Endometrium (tissue), 2 donors: ENCODE data around the gene GDAP1L1.

ENCODE experiments used
- FAIRE-seq: peaks from 2 replicates; lab custom pipeline; 2012; peaks lifted over from hg19 to GRCh38; lab: Jason Lieb, UNC
- donor health status: control.
- donor health status: control.

Gene GDAP1L1

GRCh38 chr20:44247131-44247571 is at the start of gene GDAP1L1:
GDAP1L1 (plus strand) TSS chr20:44247308; CDS start chr20:44247335, 27 bp downstream.
- no peak for FAIRE-seq

GRCh38 chr20:44198872-44199271 is 48.2 kb upstream of the GDAP1L1 start:
- no peak for FAIRE-seq

GRCh38 chr20:44199877-44200276 is 47.2 kb upstream of the GDAP1L1 start:
- FAIRE-seq, result no peak

DNA sequence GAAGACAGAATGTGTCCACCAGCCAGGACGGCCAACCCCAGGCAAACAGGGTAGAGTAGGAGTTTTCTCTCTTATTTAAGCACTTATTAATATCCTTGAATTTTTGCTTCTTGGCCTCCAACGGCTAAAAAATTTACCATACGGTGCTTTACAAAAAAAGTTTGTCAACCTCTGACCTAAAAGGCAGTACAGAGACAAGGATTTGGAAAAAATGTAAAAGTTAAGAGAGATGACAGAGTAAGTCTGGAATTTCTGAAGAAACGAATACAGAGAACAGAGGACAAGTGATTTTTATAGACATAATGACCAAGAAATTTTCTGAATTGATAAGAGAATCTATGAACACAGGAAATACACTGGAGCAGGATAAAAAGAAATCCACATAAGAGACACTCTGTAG is 46.7 kb upstream of the GDAP1L1 start:
- FAIRE-seq, result no peak

- no peak for FAIRE-seq
Measured at GRCh38 chr20:44200983-44201382, 46.1 kb upstream of the GDAP1L1 start.

DNA sequence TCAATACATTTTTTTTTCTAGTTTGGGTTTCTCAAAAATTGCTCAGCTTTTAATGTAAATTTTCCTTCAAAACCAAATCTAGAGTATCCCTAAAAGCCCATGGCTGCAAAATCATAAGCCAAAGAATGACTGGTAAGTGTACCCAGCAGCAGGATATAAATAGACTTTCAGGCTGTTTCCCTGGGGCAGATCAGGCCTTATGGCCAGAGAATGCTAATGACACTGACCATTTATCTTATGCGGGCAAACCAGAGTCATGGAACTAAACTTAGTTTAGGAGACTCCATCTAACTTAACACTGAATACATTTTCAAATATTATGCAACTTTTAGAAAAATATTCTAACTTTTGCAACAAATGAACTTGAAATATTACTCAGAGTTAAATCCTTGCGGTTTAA is 43.9 kb upstream of the GDAP1L1 start:
- FAIRE-seq, result no peak

DNA sequence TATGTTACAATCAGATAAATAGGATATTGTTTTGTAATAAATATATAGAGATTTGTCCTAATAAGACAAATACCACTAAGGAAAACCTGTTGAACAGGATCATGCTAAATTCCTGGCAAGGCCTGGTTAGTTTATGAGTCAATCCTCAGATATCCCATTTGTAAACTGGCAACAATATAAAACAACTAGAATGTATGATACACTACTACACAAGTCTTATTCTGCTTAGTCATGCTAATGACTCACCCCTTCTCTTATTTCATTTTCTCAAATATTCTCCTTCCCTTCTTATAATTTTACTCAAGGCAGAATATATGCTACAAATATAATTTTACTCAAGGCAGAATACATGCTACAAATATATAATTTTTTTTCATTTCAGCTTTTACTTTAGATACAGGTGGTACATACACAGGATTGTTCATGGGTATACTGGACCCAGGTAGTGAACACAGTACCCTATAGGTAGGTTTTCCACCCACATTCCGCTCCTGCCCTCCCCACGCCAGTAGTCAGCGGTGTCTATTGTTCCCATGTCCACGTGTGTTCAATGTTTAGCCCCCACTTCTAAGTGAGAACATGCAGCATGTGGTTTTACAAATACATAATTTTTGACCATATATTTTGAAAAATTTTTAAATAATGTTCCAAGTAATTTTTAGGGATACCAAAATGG is 42.8 kb upstream of the GDAP1L1 start:
- FAIRE-seq, result peak; percentile 80

- FAIRE-seq, result no peak
Measured at GRCh38 chr20:44204832-44205215, 42.3 kb upstream of the GDAP1L1 start.

DNA sequence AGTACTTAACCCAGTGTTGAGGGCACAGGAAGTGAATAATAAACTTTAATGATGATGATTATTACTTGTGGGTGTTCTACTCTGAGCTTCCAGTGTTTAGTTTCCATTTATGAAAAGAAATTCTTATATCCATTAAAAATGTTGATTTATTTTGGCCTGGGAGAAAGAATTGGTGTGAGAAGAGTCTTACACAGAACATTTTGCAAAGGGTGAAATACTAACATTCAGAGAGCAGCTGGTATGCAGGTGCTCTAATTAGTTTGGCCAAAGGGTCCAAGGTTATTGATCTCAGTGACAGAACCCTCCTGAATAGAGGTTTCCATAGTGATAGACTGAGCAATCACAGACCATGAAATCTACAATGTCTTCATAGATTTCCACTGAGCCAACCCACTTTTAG is 41.0 kb upstream of the GDAP1L1 start:
- FAIRE-seq, result no peak

DNA sequence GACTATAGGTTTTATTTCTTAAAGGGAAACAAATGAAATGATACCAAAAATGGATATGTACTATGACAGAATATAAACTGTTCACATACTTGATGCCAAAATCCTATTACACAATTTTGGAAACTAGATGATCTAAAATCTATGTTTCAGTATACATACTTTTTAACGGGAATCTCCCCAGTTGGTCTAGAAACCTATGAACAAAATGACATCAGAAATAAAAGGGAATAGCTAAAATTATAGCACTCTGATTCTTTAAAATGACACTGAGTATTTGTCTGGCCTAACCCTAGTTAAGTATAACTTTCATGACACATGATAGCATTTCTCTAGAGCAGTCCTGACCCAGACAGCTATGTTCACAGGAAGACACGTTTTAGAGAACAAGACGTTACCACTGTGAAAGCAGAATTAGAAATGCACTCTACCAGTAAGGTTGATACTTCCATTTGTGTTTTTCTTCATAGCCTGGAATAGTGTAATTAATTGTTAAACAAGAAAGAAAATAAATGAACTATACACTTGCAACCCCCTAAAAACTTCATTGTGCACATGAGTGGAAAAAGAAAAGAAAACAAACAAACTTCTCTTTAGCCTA is 39.9 kb upstream of the GDAP1L1 start:
- no peak for FAIRE-seq

- no peak for FAIRE-seq
Measured at GRCh38 chr20:44208165-44208564, 38.9 kb upstream of the GDAP1L1 start.

GRCh38 chr20:44208770-44209169 is 38.3 kb upstream of the GDAP1L1 start:
- FAIRE-seq, result no peak

GRCh38 chr20:44209686-44210405 is 37.3 kb upstream of the GDAP1L1 start:
- no peak for FAIRE-seq

- FAIRE-seq, result no peak
Measured at GRCh38 chr20:44210406-44211176, 36.5 kb upstream of the GDAP1L1 start, which contains the start of gene OSER1. OSER1 (minus strand) TSS chr20:44210771; CDS start chr20:44206957, 3,814 bp downstream.

DNA sequence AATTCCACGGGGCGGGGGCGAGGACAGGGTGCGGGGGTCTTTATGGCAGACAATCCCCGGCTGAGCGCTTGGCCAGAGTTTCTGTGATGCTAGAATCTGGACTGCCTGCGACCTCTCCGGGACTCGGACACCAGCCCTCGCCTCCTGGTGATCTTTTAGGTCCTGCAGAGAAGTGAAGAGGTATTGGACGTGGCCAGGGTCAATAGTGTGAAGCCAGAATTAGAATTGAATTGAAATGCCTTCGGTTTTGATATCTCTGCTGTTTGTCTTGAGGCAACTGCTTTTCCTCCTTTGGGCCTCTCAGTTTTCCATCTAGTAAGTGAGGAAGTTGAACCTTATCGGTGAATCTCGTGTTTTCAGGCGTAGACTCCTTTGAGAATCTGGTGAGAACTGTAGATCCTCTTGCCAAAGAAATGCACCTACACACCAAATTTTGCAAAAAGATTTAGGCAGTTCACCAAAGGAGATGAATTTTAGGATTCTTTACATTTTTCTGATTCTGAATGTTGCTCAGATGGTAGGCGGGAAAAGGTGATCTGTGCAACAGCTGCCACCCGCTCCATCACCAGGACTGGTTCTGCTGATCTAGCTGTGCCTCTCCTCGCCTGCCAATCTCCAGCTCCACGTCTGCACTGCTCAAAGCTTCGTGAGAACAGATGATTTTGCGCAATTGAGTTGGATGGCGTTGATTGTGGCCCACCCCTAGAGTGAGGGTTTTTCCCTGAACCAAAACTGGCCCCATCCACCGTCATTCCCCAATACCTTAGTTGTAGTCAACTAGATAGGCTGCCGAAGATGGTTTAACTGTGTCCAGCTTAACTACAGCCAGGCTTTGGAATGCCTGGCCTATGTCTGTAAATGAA is 35.7 kb upstream of the GDAP1L1 start:
- FAIRE-seq, result no peak

DNA sequence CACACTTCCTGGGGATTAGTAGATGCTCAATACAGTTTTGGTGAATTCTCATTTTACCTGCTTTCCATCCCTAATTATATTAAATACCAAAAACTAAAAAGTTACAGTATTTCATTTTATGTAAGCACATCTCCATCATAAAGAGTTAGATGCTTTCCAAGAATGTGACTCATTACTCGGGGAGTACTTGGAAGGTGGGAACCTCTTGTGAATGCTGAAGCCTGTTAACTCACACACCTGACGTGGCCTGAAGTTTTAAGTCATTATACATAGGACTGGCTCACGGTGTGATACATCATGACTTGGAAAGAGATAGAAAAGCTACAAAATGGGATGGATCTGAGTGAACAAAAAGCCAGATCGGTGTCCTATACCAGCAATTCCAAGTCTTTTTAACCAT is 34.3 kb upstream of the GDAP1L1 start:
- FAIRE-seq, result no peak

DNA sequence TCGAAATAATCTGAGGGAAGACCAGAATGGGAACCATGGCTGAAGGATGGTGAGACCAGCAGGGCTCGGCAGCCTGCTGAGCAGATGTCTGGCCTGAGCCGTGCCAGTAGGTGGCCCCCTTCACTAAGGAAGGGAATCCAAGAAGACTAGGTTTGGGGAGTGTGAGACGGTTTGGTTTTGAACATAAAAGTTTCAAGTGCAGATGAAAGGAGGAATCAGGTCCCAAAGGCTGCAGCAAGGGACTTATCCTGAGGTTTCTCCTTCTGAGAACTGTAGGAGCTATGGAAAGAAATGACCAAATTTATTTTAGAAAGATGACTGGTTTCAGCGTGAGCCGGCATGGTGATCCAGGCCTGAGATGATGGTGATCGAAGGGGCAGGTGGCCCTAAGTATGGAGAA is 32.0 kb upstream of the GDAP1L1 start:
- FAIRE-seq, result no peak

- FAIRE-seq, result no peak
Measured at GRCh38 chr20:44217342-44218092, 29.6 kb upstream of the GDAP1L1 start.

DNA sequence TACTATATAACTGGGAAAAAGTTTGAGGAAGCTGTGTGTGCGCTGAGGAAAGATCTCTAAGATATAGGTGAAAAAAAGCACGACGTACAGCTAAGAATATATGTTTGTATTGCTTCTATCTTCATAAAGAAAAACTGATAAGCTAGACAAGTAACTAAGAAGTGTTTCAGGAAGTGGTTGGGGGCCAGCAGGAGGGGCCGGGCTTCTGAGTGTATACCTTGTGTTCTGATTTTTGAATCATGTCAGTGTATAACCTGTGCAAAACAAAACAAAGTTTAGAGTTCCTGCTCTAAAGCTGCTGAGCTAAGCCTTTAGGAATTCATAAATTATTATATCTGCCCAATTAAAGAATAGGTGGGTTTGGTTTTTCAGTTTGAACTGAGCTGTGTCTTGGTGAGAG is 28.7 kb upstream of the GDAP1L1 start:
- no peak for FAIRE-seq

DNA sequence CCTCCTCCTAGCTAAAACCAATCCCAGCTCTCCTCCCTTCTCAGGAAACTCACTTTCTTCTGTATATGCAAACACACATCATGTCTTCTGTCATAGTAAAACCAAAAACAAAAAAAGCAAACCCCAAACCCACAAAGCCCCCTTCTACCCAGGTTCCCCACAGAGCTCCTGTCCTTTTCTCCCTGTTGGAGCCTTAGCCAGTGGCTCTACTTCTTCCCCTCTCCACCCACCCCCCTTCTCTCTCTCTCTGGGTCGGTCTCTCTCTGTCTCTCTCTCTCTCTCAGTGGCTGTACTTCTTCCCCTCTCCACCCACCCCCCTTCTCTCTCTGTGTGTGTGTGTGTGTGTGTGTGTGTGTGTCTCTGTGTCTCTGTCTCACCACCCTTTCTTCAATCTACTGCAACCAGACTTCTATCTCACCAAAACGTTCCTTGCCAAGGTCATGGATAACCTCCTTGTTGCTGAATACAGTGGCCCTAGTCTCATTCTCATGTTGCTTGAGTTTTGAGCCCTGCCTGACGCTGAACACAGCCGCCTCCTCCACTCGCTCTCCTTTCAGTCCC is 27.9 kb upstream of the GDAP1L1 start:
- FAIRE-seq, result no peak
